Stimulated activated CD8-positive, alpha-beta memory T cell treated with anti-CD3 and anti-CD28 coated beads, Interleukin-4, amount 100 ng/mL, for 48 hours (primary cell): ENCODE results near the gene TULP4.
"Not testable (repeated sequence)": the region's sequence is repeated elsewhere in the genome, so short reads cannot be mapped to it uniquely, and the experiment has no call there.

Source experiments
- DNase-seq: peaks from one replicate; pipeline ENCODE4 v3.0.0-alpha.2; 2020

The TULP4 gene

GRCh38 chr6:158508450-158508849, 196.2 kb downstream of the TULP4 start:
- DNase-seq, result no peak

GRCh38 chr6:158509465-158509864, 197.2 kb downstream of the TULP4 start:
- DNase-seq, result no peak

- no peak for DNase-seq
Measured at GRCh38 chr6:158512809-158513208, 200.5 kb downstream of the TULP4 start.

GRCh38 chr6:158514176-158514575, 201.9 kb downstream of the TULP4 start:
- DNase-seq, result no peak

- DNase-seq, result no peak
Measured at GRCh38 chr6:158514991-158515390, 202.7 kb downstream of the TULP4 start.

- DNase-seq, result no peak
Measured at GRCh38 chr6:158516098-158516497, 203.8 kb downstream of the TULP4 start.

GRCh38 chr6:158517038-158517437, 204.8 kb downstream of the TULP4 start:
- no peak for DNase-seq

- no peak for DNase-seq
Measured at GRCh38 chr6:158517581-158517980, 205.3 kb downstream of the TULP4 start.

- peak; percentile 68 for DNase-seq
Measured at GRCh38 chr6:158518191-158519127, 206.2 kb downstream of the TULP4 start.

- no peak for DNase-seq
Measured at GRCh38 chr6:158519300-158519699, 207.0 kb downstream of the TULP4 start.

- DNase-seq, result no peak
Measured at GRCh38 chr6:158519761-158520160, 207.5 kb downstream of the TULP4 start.

- not testable (repeated sequence) for DNase-seq
Measured at GRCh38 chr6:158520975-158521374, 208.7 kb downstream of the TULP4 start.

- DNase-seq, result no peak
Measured at GRCh38 chr6:158521759-158522158, 209.5 kb downstream of the TULP4 start.

GRCh38 chr6:158522616-158523015, 210.4 kb downstream of the TULP4 start:
- DNase-seq, result no peak

GRCh38 chr6:158524311-158524710, 212.0 kb downstream of the TULP4 start:
- DNase-seq, result no peak

- DNase-seq, result not testable (repeated sequence)
Measured at GRCh38 chr6:158527858-158528257, 215.6 kb downstream of the TULP4 start.

GRCh38 chr6:158528826-158529225, 216.6 kb downstream of the TULP4 start:
- DNase-seq, result no peak

GRCh38 chr6:158529629-158530028, 217.4 kb downstream of the TULP4 start:
- no peak for DNase-seq

GRCh38 chr6:158531566-158531965, 219.3 kb downstream of the TULP4 start:
- no peak for DNase-seq

- DNase-seq, result no peak
Measured at GRCh38 chr6:158531970-158532369, 219.7 kb downstream of the TULP4 start.

- DNase-seq, result peak; percentile 81
Measured at GRCh38 chr6:158536084-158536890, 224.0 kb downstream of the TULP4 start.

GRCh38 chr6:158536891-158537798, 224.9 kb downstream of the TULP4 start:
- DNase-seq, result peak; percentile 31

GRCh38 chr6:158538741-158539140, 226.5 kb downstream of the TULP4 start:
- no peak for DNase-seq
